GM12878 (cell line): ENCODE measurements around the gene SPATA45. TPM values are rescaled to one million over a fixed set of nuclear protein-coding genes. Genes with fewer than 3 reads are reported as not detected.
A peak's percentile ranks its signal among the peaks of the same experiment; 100 is the strongest.

Experiments used
- ATAC-seq: fragments of 200-7000 bp; cut with Tn5 transposase; 3 replicates; pipeline ENCODE4 v1.9.1; 2020; ENCODE audit warnings: mild to moderate bottlenecking, moderate library complexity
- BruUV-seq: library from RNA; stranded (reverse); fragments of 400-500 nt; replicated peaks from 2 replicates; lab custom pipeline; 2021; lab: Mats Ljungman, UMichigan
- CTCF ChIA-PET: fragments of 300-600 bp; sonication (Branson Sonifier 250); formaldehyde crosslinking; extraction: SDS; loops from one replicate; lab custom pipeline; 2021; ENCODE audit warnings: inconsistent platforms; lab: Yijun Ruan, JAX
- POLR2A ChIA-PET: fragments of 350-600 bp; formaldehyde crosslinking; extraction: SDS; loops from one replicate; lab custom pipeline; 2021; ENCODE audit warnings: inconsistent platforms; lab: Charles Lee
- RAD21 ChIA-PET: fragments of 300-600 bp; sonication (Branson Sonifier 250); formaldehyde crosslinking; loops from one replicate; lab custom pipeline; 2023; ENCODE audit warnings: antibody characterized with exemption; ENCODE audit not compliant: unreplicated experiment; lab: Charles Lee
- SMC1A ChIA-PET: fragments of 300-600 bp; sonication (Branson Sonifier 250); formaldehyde crosslinking; loops from one replicate; lab custom pipeline; 2023; ENCODE audit not compliant: unreplicated experiment, uncharacterized antibody; lab: Charles Lee
- DNase-seq: peaks from one replicate; pipeline ENCODE4 v3.0.0-alpha.2; 2011; ENCODE audit warnings: low read depth, low spot score
- FAIRE-seq: peaks from 3 replicates; lab custom pipeline; 2011; peaks lifted over from hg19 to GRCh38; lab: Jason Lieb, UNC
- H2AFZ ChIP-seq: 2 replicates; pipeline ENCODE4 v1.6.0; 2011; ENCODE audit warnings: low read depth, low read length, control low read depth; ENCODE audit not compliant: control insufficient read depth
- H3K27ac ChIP-seq: 2 replicates; pipeline ENCODE4 v1.5.1; 2011; ENCODE audit warnings: control low read depth; ENCODE audit not compliant: control insufficient read depth, insufficient read depth
- H3K27me3 ChIP-seq, 2 experiments: replicated peaks in 1 of 2; 2 replicates each; pipeline versions ENCODE4 v1.6.0 to v1.6.1; 2011; ENCODE audit warnings: low read length in 1 of 2; ENCODE audit not compliant: control insufficient read depth in 2 of 2, insufficient read depth in 2 of 2
- H3K36me3 ChIP-seq, 2 experiments: 2 replicates each; pipeline ENCODE4 v1.5.1; 2011; ENCODE audit warnings: low read length in 1 of 2; ENCODE audit not compliant: control insufficient read depth in 2 of 2, insufficient read depth in 2 of 2
- H3K4me1 ChIP-seq: 2 replicates; pipeline ENCODE4 v1.6.1; 2011; ENCODE audit warnings: mild to moderate bottlenecking, low read length, moderate library complexity, mixed read lengths; ENCODE audit not compliant: control insufficient read depth, insufficient read depth
- H3K4me2 ChIP-seq: 2 replicates; pipeline ENCODE4 v1.6.0; 2011; ENCODE audit warnings: control low read depth; ENCODE audit not compliant: control insufficient read depth, insufficient read depth
- H3K4me3 ChIP-seq: fragments of 200-600 bp; sonication (generic); 2 replicates; pipeline ENCODE4 v1.5.1; 2016
- H3K79me2 ChIP-seq: 2 replicates; pipeline ENCODE4 v1.6.0; 2011; ENCODE audit warnings: low read length; ENCODE audit not compliant: control insufficient read depth, insufficient read depth
- H3K9ac ChIP-seq: 2 replicates; pipeline ENCODE4 v1.8.0; 2011; ENCODE audit warnings: low read length, control low read depth, mixed read lengths; ENCODE audit not compliant: control insufficient read depth, insufficient read depth
- H3K9me3 ChIP-seq: replicated peaks from 3 replicates; pipeline ENCODE4 v1.5.1; 2011; ENCODE audit warnings: mild to moderate bottlenecking, low read length; ENCODE audit not compliant: control insufficient read depth, insufficient read depth
- H4K20me1 ChIP-seq: 2 replicates; pipeline ENCODE4 v1.6.0; 2011; ENCODE audit not compliant: control insufficient read depth, insufficient read depth
- ATF3 ChIP-seq: IDR thresholded peaks from 2 replicates; pipeline ENCODE4 v1.6.1; 2011; ENCODE audit warnings: low read depth, mild to moderate bottlenecking, low read length, moderate library complexity, borderline replicate concordance; ENCODE audit errors: extremely low read depth
- BRCA1 ChIP-seq: IDR thresholded peaks from 2 replicates; pipeline ENCODE4 v1.6.1; 2011; ENCODE audit warnings: low read depth, low read length, improper control_type of control experiment
- CUX1 ChIP-seq: IDR thresholded peaks from 2 replicates; pipeline ENCODE4 v1.6.1; 2012; ENCODE audit warnings: improper control_type of control experiment, low read depth, low read length; ENCODE audit not compliant: insufficient replicate concordance
- E2F4 ChIP-seq: IDR thresholded peaks from 2 replicates; pipeline ENCODE4 v1.6.1; 2012; ENCODE audit warnings: low read depth, low read length, improper control_type of control experiment
- HDGF ChIP-seq: fragments of 450-650 bp; IDR thresholded peaks from 2 replicates; pipeline ENCODE4 v1.6.1; 2016; ENCODE audit warnings: antibody characterized with exemption
- JUND ChIP-seq: IDR thresholded peaks from 2 replicates; pipeline ENCODE4 v1.6.1; 2012; ENCODE audit warnings: low read depth, mild to moderate bottlenecking, low read length, improper control_type of control experiment, moderate library complexity
- LARP7 ChIP-seq: fragments of 450-650 bp; IDR thresholded peaks from 2 replicates; pipeline ENCODE4 v1.6.1; 2017; ENCODE audit warnings: mild to moderate bottlenecking
- PML ChIP-seq: IDR thresholded peaks from 2 replicates; pipeline ENCODE4 v1.6.1; 2012; ENCODE audit warnings: low read length, inconsistent platforms
- RUNX3 ChIP-seq: IDR thresholded peaks from 2 replicates; pipeline ENCODE4 v1.6.1; 2012; ENCODE audit warnings: low read length, inconsistent platforms
- SP1 ChIP-seq: IDR thresholded peaks from one replicate; pipeline ENCODE4 v1.6.1; 2011; ENCODE audit warnings: low read depth, low read length
- USF1 ChIP-seq: IDR thresholded peaks from 2 replicates; pipeline ENCODE4 v1.6.1; 2011; ENCODE audit warnings: borderline replicate concordance, low read depth, mild to moderate bottlenecking, moderate library complexity, mixed read lengths, low read length; ENCODE audit not compliant: insufficient read depth; ENCODE audit errors: extremely low read length
- YBX1 ChIP-seq: fragments of 450-650 bp; IDR thresholded peaks from 2 replicates; pipeline ENCODE4 v1.6.1; 2016; ENCODE audit warnings: antibody characterized with exemption
- ZSCAN29 ChIP-seq: fragments of 450-650 bp; IDR thresholded peaks from 2 replicates; pipeline ENCODE4 v1.6.1; 2017; ENCODE audit warnings: mild to moderate bottlenecking, moderate library complexity
- WGBS: methylation state at CpG from one replicate; pipeline ENCODE4 v1.1.6; 2016; ENCODE audit warnings: low lambda C conversion rate; ENCODE audit not compliant: insufficient replicate concordance, insufficient coverage; ENCODE audit errors: missing lambda C conversion rate; 5-methylcytosine and 5-hydroxymethylcytosine counted together
- in situ Hi-C: fragments of 300-500 bp; cut with MboI; formaldehyde crosslinking; loops from 9 replicates; pipeline ENCODE4 v1.14.3; 2018; ENCODE audit warnings: mixed read lengths
- intact Hi-C: fragments of 100-400 bp; cut with micrococcal nuclease; formaldehyde crosslinking; loops from one replicate; pipeline ENCODE4 v1.14.2; 2022; ENCODE audit not compliant: unreplicated experiment
- polyA plus RNA-seq, 11 experiments: library from polyadenylated mRNA; depleted of rRNA in 4 of 11; unstranded in 6 of 11; stranded (reverse) in 5 of 11; fragments of >200 nt; fragmentation: Nextera tagmentation in 4 of 11; fragmentation: Illumina TruSeq in 1 of 11; extraction: Ambion mirVana in 4 of 11; extraction: Trizol in 1 of 11; gene quantifications; 1 replicate in 1 of 11; 2 replicates in 10 of 11; pipeline versions ENCODE4 v1.2.1 to v1.2.3, GENCODE V29; 2011 to 2016; ENCODE audit warnings: inconsistent platforms in 2 of 11, missing spikeins in 2 of 11, low read depth in 1 of 11
- total RNA-seq, 4 experiments: library from RNA; depleted of rRNA in 3 of 4; stranded (reverse); fragments of >200 nt in 3 of 4; fragmentation: Illumina TruSeq in 1 of 4; extraction: Trizol in 1 of 4; gene quantifications; 2 replicates each; pipeline versions ENCODE4 v1.2.1 to v1.2.3, GENCODE V29; 2013 to 2021

SPATA45 gene
- total and polyA plus RNA-seq, 10 of the 15 experiments (the other 5 are each of a cell fraction or from before 2014, with no cell fraction given): 0.22 to 0.37 (median 0.31) TPM; not detected in 7

- H3K27me3 ChIP-seq: no peaks in the 10 kb centered on the region
- TF ChIP-seq LARP7 (no peak), JUND (no peak), PML (no peak), BRCA1 (no peak), ATF3 (no peak), ZSCAN29 (no peak), CUX1 (no peak), YBX1 (no peak), SP1 (no peak), USF1 (no peak), HDGF (no peak), E2F4 (no peak), RUNX3 (no peak)
- FAIRE-seq: peak; percentile 44
- CTCF ChIA-PET: interaction anchor here (1.0 to 5.5 kb wide), 3 partner anchors 12 to 175 kb away, joined by 4 to 46 read pairs (median 10); partner anchors contain the start of gene VASH2
- in situ Hi-C loops: no loop called here
- peak overlapping the region; percentile 66 for H2AFZ ChIP-seq
- peaks cover 13% of the 10 kb centered on the region for H3K9me3 ChIP-seq
- no peak overlapping the region for H3K4me3 ChIP-seq
- no TSS peak for BruUV-seq
- peak overlapping the region; percentile 72 for H3K27ac ChIP-seq
- peak; percentile 22; the same call in 2 of the 3 replicates for ATAC-seq
- intact Hi-C loops: no loop called here
- peak overlapping the region; percentile 41; the same call in 1 of the 2 replicates for H3K4me2 ChIP-seq
- H3K9ac ChIP-seq: peak overlapping the region; percentile 22; the same call in 1 of the 2 replicates
- H3K79me2 ChIP-seq: no peaks in the 10 kb centered on the region
- H3K36me3 ChIP-seq: no peaks in the 10 kb centered on the region
- no peak for DNase-seq
- SMC1A ChIA-PET: interaction anchor here (0.7 to 5.7 kb wide), 12 partner anchors 11 to 250 kb away, joined by 3 to 55 read pairs (median 8); no protein-coding TSS in a partner anchor
- H4K20me1 ChIP-seq: no peaks in the 10 kb centered on the region
- RAD21 ChIA-PET: interaction anchor here (0.9 to 5.4 kb wide), 6 partner anchors 9 to 183 kb away, joined by 3 to 35 read pairs (median 8); partner anchors contain the start of gene FLVCR1
- 0% methylated on average over 2 of the region's 2 CpGs for WGBS
- POLR2A ChIA-PET: interaction anchor here (0.7 to 2.6 kb wide), 5 partner anchors 8 to 133 kb away, joined by 4 to 24 read pairs (median 8); partner anchors contain the start of genes FLVCR1 and VASH2
- peaks cover 16% of the 10 kb centered on the region for H3K4me1 ChIP-seq
These were observed 26.5 kb downstream of the SPATA45 start for GRCh38 chr1:212820969-212821368.
